H9 (cell line): ENCODE data around the gene CNOT4. TPM values are rescaled to one million over a fixed set of nuclear protein-coding genes. Genes with fewer than 3 reads are reported as not detected.

ENCODE experiments used
- DNase-seq: peaks from one replicate; pipeline ENCODE4 v3.0.0-alpha.2; 2017
- H2AFZ ChIP-seq: one replicate; pipeline ENCODE4 v1.6.1; 2013; ENCODE audit warnings: mild to moderate bottlenecking, low read length, control low read depth, moderate library complexity
- H2AK5ac ChIP-seq: 2 replicates; pipeline ENCODE4 v1.6.1; 2013; ENCODE audit warnings: low read length, control low read depth, mixed read lengths; ENCODE audit not compliant: insufficient read length
- H2BK120ac ChIP-seq: one replicate; pipeline ENCODE4 v1.6.1; 2013; ENCODE audit warnings: low read depth, mild to moderate bottlenecking, low read length, control low read depth, inconsistent platforms; ENCODE audit not compliant: poor library complexity, severe bottlenecking
- H2BK12ac ChIP-seq: 2 replicates; pipeline ENCODE4 v1.6.1; 2013; ENCODE audit warnings: low read length, control low read depth, mixed read lengths, low read depth; ENCODE audit not compliant: insufficient read length
- H2BK15ac ChIP-seq: 2 replicates; pipeline ENCODE4 v1.6.1; 2013; ENCODE audit warnings: low read depth, low read length, control low read depth
- H2BK20ac ChIP-seq: one replicate; pipeline ENCODE4 v1.6.1; 2013; ENCODE audit warnings: low read depth, mild to moderate bottlenecking, low read length, control low read depth, inconsistent platforms; ENCODE audit not compliant: poor library complexity, severe bottlenecking
- H2BK5ac ChIP-seq: 2 replicates; pipeline ENCODE4 v1.6.1; 2013; ENCODE audit warnings: low read length, control low read depth, mixed read lengths; ENCODE audit not compliant: insufficient read length
- H3K14ac ChIP-seq: 2 replicates; pipeline ENCODE4 v1.6.1; 2013; ENCODE audit warnings: low read length, control low read depth; ENCODE audit not compliant: insufficient read depth
- H3K18ac ChIP-seq: 2 replicates; pipeline ENCODE4 v1.6.1; 2013; ENCODE audit warnings: low read depth, mild to moderate bottlenecking, mixed read lengths, low read length, control low read depth; ENCODE audit not compliant: insufficient read length
- H3K23ac ChIP-seq: 2 replicates; pipeline ENCODE4 v1.6.1; 2013; ENCODE audit warnings: low read length, control low read depth, mixed read lengths, low read depth; ENCODE audit not compliant: insufficient read length
- H3K23me2 ChIP-seq: 2 replicates; pipeline ENCODE4 v1.6.1; 2013; ENCODE audit warnings: low read depth, mild to moderate bottlenecking, mixed read lengths, low read length, control low read depth; ENCODE audit not compliant: insufficient read length, poor library complexity, severe bottlenecking
- H3K27ac ChIP-seq: 2 replicates; pipeline ENCODE4 v1.5.1; 2013; ENCODE audit warnings: low read length, control low read depth, mixed read lengths, low read depth; ENCODE audit not compliant: insufficient read length
- H3K27me3 ChIP-seq: 2 replicates; pipeline ENCODE4 v1.6.1; 2013; ENCODE audit warnings: low read length, control low read depth, inconsistent platforms; ENCODE audit not compliant: insufficient read depth
- H3K4ac ChIP-seq: 2 replicates; pipeline ENCODE4 v1.6.1; 2013; ENCODE audit warnings: low read depth, mild to moderate bottlenecking, control low read depth, inconsistent platforms, low read length, moderate library complexity
- H3K4me1 ChIP-seq: 2 replicates; pipeline ENCODE4 v1.6.1; 2013; ENCODE audit warnings: low read length, control low read depth, inconsistent platforms; ENCODE audit not compliant: insufficient read depth
- H3K4me2 ChIP-seq: 2 replicates; pipeline ENCODE4 v1.6.1; 2013; ENCODE audit warnings: low read length, control low read depth, mixed read lengths; ENCODE audit not compliant: insufficient read length, insufficient read depth
- H3K56ac ChIP-seq: 2 replicates; pipeline ENCODE4 v1.6.1; 2013; ENCODE audit warnings: low read depth, mild to moderate bottlenecking, mixed read lengths, low read length, control low read depth; ENCODE audit not compliant: insufficient read length
- H3K79me1 ChIP-seq: 2 replicates; pipeline ENCODE4 v1.6.1; 2013; ENCODE audit warnings: low read depth, mild to moderate bottlenecking, moderate library complexity, low read length, control low read depth, inconsistent platforms; ENCODE audit not compliant: insufficient read depth, poor library complexity, severe bottlenecking
- H3K79me2 ChIP-seq: 2 replicates; pipeline ENCODE4 v1.6.1; 2013; ENCODE audit warnings: low read length, control low read depth, inconsistent platforms; ENCODE audit not compliant: insufficient read depth
- H3K9ac ChIP-seq: 2 replicates; pipeline ENCODE4 v1.6.1; 2013; ENCODE audit warnings: low read length, control low read depth, mixed read lengths; ENCODE audit not compliant: insufficient read length; ENCODE audit errors: extremely low read depth
- H3K9me3 ChIP-seq: one replicate; pipeline ENCODE4 v1.6.1; 2013; ENCODE audit warnings: low read depth, low read length, inconsistent platforms; ENCODE audit not compliant: control insufficient read depth
- H3T11ph ChIP-seq: one replicate; pipeline ENCODE4 v1.6.1; 2013; ENCODE audit warnings: mild to moderate bottlenecking, low read length, control low read depth, inconsistent platforms
- H4K20me1 ChIP-seq: one replicate; pipeline ENCODE4 v1.6.1; 2013; ENCODE audit not compliant: control insufficient read depth, insufficient read length, insufficient read depth
- H4K5ac ChIP-seq: 2 replicates; pipeline ENCODE4 v1.6.1; 2013; ENCODE audit warnings: low read depth, mild to moderate bottlenecking, mixed read lengths, low read length, control low read depth; ENCODE audit not compliant: insufficient read length
- H4K8ac ChIP-seq: replicated peaks from 2 replicates; pipeline ENCODE4 v1.6.1; 2013; ENCODE audit warnings: low read length, control low read depth, mixed read lengths, low read depth; ENCODE audit not compliant: insufficient read length
- H4K91ac ChIP-seq: 2 replicates; pipeline ENCODE4 v1.6.1; 2013; ENCODE audit warnings: low read depth, mild to moderate bottlenecking, moderate library complexity, mixed read lengths, low read length, control low read depth; ENCODE audit not compliant: insufficient read length
- H3K27ac Mint-ChIP-seq, 3 experiments: 2 replicates in 2 of 3; 3 replicates in 1 of 3; pipeline ENCODE4 v1.8.0; 2020 to 2021; ENCODE audit warnings: mixed read lengths in 3 of 3, mild to moderate bottlenecking in 1 of 3, moderate library complexity in 1 of 3
- H3K27me3 Mint-ChIP-seq: 2 replicates; pipeline ENCODE4 v1.8.0; 2021; ENCODE audit warnings: low read depth, mild to moderate bottlenecking, moderate library complexity, mixed read lengths
- H3K36me3 Mint-ChIP-seq, 3 experiments: 2 replicates in 2 of 3; 3 replicates in 1 of 3; pipeline ENCODE4 v1.8.0; 2020 to 2021; ENCODE audit warnings: low read depth in 3 of 3, mixed read lengths in 3 of 3; ENCODE audit not compliant: insufficient read depth in 1 of 3
- H3K4me1 Mint-ChIP-seq, 2 experiments: 2 replicates each; pipeline ENCODE4 v1.8.0; 2020; ENCODE audit warnings: mixed read lengths in 2 of 2
- H3K4me3 Mint-ChIP-seq, 2 experiments: 2 replicates in 1 of 2; 3 replicates in 1 of 2; pipeline ENCODE4 v1.8.0; 2020 to 2021; ENCODE audit warnings: mild to moderate bottlenecking in 2 of 2, mixed read lengths in 2 of 2, moderate library complexity in 1 of 2
- H3K9me3 Mint-ChIP-seq, 2 experiments: 2 replicates in 1 of 2; 3 replicates in 1 of 2; pipeline ENCODE4 v1.8.0; 2020; ENCODE audit warnings: mild to moderate bottlenecking in 2 of 2, mixed read lengths in 2 of 2, moderate library complexity in 1 of 2
- WGBS: extraction: QIAGEN DNeasy Blood & Tissue Kit; methylation state at CpG from one replicate; pipeline ENCODE4 v1.1.7; 2013; ENCODE audit warnings: missing lambda C conversion rate, low lambda C conversion rate, mixed read lengths; ENCODE audit not compliant: insufficient read length; ENCODE audit errors: extremely low coverage; 5-methylcytosine and 5-hydroxymethylcytosine counted together
- total RNA-seq: library from RNA; stranded (reverse); gene quantifications from 2 replicates; pipeline ENCODE4 v1.2.1, GENCODE V29; 2021
- TF ChIP-seq, protein P1 (sequence below): fragments of 200-600 bp; sonication (generic); conservative IDR thresholded peaks from 3 replicates; pipeline ENCODE4 v1.8.0; 2021; ENCODE audit warnings: antibody characterized with exemption, mild to moderate bottlenecking

CNOT4 gene
- total RNA-seq, 1 experiment from 2014 or later, result 27.4 TPM

- Histone ChIP-seq H3K9ac (peak overlapping the region; percentile 99), H2AK5ac (no peak overlapping the region), H4K5ac (peak overlapping the region; percentile 96), H3K23me2 (peaks cover 6% of the 10 kb centered on the region), H3K27me3 (no peaks in the 10 kb centered on the region), H3K79me1 (no peaks in the 10 kb centered on the region), H4K8ac (peak overlapping the region; percentile 70), H2BK5ac (peak overlapping the region; percentile 97), H3K4me1 (peaks cover 3% of the 10 kb centered on the region), H2BK120ac (peak overlapping the region; percentile 25), H3K14ac (peak overlapping the region; percentile 96), H3K27ac (peak overlapping the region; percentile 66), H3K4ac (peak overlapping the region; percentile 2; the same call in 1 of the 2 replicates), H4K91ac (peak overlapping the region; percentile 8), H3K23ac (no peak overlapping the region), H3K56ac (peak overlapping the region; percentile 44), H2BK20ac (no peak overlapping the region), H3K79me2 (peaks cover 12% of the 10 kb centered on the region; the same call in 1 of the 2 replicates), H3K4me2 (peak overlapping the region; percentile 63), H3K9me3 (no peaks in the 10 kb centered on the region), H3K18ac (peak overlapping the region; percentile 97), H2BK12ac (peak overlapping the region; percentile 85), H4K20me1 (no peaks in the 10 kb centered on the region), H3T11ph (peak overlapping the region; percentile 46), H2AFZ (no peak overlapping the region), H2BK15ac (peak overlapping the region; percentile 6; the same call in 1 of the 2 replicates)
- Mint-ChIP-seq H3K4me1 (peaks cover 23 to 34% of the 10 kb centered on the region in 2 experiments), H3K9me3 (no peaks in the 10 kb centered on the region), H3K36me3 (peaks cover 0 to 4% (median 4%) of the 10 kb centered on the region in 3 experiments; a peak in 1 of 7 replicates), H3K27ac (no peak overlapping the region), H3K4me3 (no peak overlapping the region), H3K27me3 (no peaks in the 10 kb centered on the region)
- DNase-seq, result peak; percentile 45
- TF ChIP-seq, protein P1, sequence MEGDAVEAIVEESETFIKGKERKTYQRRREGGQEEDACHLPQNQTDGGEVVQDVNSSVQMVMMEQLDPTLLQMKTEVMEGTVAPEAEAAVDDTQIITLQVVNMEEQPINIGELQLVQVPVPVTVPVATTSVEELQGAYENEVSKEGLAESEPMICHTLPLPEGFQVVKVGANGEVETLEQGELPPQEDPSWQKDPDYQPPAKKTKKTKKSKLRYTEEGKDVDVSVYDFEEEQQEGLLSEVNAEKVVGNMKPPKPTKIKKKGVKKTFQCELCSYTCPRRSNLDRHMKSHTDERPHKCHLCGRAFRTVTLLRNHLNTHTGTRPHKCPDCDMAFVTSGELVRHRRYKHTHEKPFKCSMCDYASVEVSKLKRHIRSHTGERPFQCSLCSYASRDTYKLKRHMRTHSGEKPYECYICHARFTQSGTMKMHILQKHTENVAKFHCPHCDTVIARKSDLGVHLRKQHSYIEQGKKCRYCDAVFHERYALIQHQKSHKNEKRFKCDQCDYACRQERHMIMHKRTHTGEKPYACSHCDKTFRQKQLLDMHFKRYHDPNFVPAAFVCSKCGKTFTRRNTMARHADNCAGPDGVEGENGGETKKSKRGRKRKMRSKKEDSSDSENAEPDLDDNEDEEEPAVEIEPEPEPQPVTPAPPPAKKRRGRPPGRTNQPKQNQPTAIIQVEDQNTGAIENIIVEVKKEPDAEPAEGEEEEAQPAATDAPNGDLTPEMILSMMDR, result peak; percentile 63
- no CpG with 5 or more reads among the region's 16 CpGs for WGBS
These were observed 48.5 kb upstream of the CNOT4 start for GRCh38 chr7:135558337-135558767.
